NCI-H2196 (cell line): ENCODE results near the gene MACROH2A2.
"Not testable (repeated sequence)": the region's sequence is repeated elsewhere in the genome, so short reads cannot be mapped to it uniquely, and the experiment has no call there.

Source experiments
- DNase-seq: peaks from one replicate; lab custom pipeline; 2025; ENCODE audit not compliant: unreplicated experiment; lab: John Stamatoyannopoulos, UW

Gene MACROH2A2

GRCh38 chr10:70147259-70147625, 94.6 kb downstream of the MACROH2A2 start:
- DNase-seq: no peak

GRCh38 chr10:70148516-70148915, 95.9 kb downstream of the MACROH2A2 start:
- no peak for DNase-seq

GRCh38 chr10:70155255-70155838, 102.7 kb downstream of the MACROH2A2 start:
- no peak for DNase-seq

GRCh38 chr10:70158113-70158512, 105.5 kb downstream of the MACROH2A2 start:
- no peak for DNase-seq

GRCh38 chr10:70159366-70159765, 106.7 kb downstream of the MACROH2A2 start:
- DNase-seq: not testable (repeated sequence)

- DNase-seq: no peak
These were observed 108.2 kb downstream of the MACROH2A2 start for GRCh38 chr10:70160798-70161197.
